Left colon (tissue), 2 donors: Measurements from ENCODE around the gene ASPG. TPM values are rescaled to one million over a fixed set of nuclear protein-coding genes. Genes with fewer than 3 reads are reported as not detected.

ENCODE experiments used
- ATAC-seq: fragments of 200-7000 bp; cut with Tn5 transposase; one replicate; pipeline ENCODE4 v1.9.1; 2020; ENCODE audit warnings: mild to moderate bottlenecking, moderate library complexity
- DNase-seq, 2 donors: peaks; one replicate each; pipeline ENCODE4 v3.0.0-alpha.2; 2020
- intact Hi-C, 2 donors: fragments of 100-400 bp; cut with DNase I in 1 of 2; cut with micrococcal nuclease in 1 of 2; formaldehyde crosslinking; loops; one replicate each; pipeline versions ENCODE4 v1.11.2 to v1.14.0; 2022; cut with DNase I, micrococcal nuclease
- long read RNA-seq: library from polyadenylated mRNA; unstranded; transcript quantifications from one replicate; pipeline ENCODE4 v2.0.0, GENCODE V29; 2021
- total RNA-seq, 2 donors: library from RNA; stranded (reverse); fragmentation: NEBNext Ultra II Directional; extraction: Animal tissue kit (Norgen Biotek cat#: 25700); gene quantifications; one replicate each; pipeline ENCODE4 v1.2.1, GENCODE V29; 2021
- donor health status: DM: no; HTN: no; CAD: no.
- donor health status: DM: yes; HTN: yes; CAD: no.

ASPG gene
- total RNA-seq: 10 to 100 TPM in 1 of 2 donors, 1 to 10 TPM in 1; 9.4 to 60.8 TPM
- long read RNA-seq, full-length matches to known transcripts: 16 of 61 reads
- long read RNA-seq, partial matches to known transcripts: 27 of 61 reads
- long read RNA-seq, other reads (novel, unspliced or antisense): 18 of 61 reads

- intact Hi-C loops: no loop called here
- DNase-seq: peak; percentile 56 to 80
- ATAC-seq: no peak
These were observed at the start of gene ASPG for GRCh38 chr14:104085032-104085888. Gene ASPG (plus strand): TSS chr14:104085700. CDS start chr14:104085771, 71 bp downstream.

DNA sequence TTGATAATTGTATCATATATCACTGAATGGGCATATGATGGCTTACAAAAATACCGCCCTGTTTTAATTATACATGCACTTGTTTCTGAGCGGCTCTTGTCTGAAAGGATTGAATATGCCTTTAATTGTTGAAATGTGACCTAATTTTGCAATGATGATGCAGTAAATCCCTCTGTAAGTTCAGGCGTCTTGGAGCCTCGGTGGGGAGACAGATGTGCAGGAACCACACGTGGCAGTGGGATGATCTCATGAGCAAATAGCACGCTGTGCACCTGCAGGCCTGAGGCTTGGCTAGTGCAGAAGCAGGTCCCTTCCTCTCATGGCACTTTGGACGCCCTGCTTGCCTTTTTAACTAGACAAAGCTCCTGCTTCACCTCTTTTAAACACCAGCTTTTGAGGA lies 49.3 kb upstream of the ASPG start:
- intact Hi-C loops: no loop called here
- DNase-seq: no peak
- no peak for ATAC-seq

DNA sequence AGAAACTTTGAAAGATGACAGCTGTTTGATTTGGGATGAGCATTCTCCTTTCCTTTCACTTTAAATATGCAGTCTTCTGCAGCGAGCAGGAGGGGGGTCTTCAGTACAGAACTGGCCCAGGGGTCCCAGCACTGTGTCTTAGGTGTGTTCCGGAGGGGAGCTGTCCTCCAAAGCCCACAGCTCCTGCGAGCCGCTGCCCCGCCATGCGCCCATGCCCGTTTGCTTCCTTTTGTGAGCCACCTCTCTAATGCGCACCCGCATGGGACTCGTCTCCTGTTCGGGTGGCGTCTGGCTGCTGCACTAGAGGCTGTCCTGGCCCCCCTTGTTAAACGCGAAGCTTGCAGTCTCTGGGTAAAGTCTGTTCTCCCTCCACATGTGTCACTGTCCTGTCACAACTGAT lies 48.4 kb upstream of the ASPG start:
- intact Hi-C loops: no loop called here
- DNase-seq (no peak), ATAC-seq (no peak)

DNA sequence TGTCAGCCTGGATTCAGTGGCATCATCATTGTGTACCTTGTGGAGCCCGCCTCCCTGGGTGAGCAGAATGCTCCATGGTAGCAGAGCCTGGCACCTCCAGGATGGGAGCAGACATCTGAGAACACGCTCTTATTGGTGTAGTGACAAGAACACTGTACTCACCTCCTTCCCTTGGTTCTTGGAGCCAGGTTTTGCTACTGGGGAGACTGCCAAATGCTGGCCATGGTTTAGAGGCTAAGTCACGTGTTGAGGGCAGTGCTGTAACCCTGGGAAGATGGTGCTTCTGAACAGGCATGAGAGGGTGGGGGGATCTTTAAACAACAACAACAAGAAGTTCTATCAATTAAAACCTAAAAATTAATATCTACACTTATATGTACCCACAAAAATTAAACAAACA lies 47.6 kb upstream of the ASPG start:
- DNase-seq (no peak), ATAC-seq (no peak)
- intact Hi-C loops: no loop called here

DNA sequence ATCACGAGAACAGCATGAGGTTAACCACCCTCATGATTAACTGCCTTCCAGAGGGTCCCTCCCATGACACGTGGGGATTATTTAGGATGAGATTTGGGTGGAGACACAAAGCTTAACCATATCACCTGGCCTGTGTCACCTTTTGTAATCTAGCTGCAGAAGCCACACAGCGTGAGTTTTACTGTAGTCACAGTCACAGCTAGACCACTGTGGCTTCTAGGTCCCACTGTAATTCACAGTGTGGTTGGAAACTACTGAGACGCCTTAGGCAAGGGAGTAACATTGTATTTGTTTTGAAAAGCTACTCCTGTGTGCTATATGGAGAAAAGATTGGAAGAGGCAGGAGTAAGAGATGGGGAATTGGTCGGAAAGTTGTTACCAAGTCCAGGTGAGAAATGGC lies 46.3 kb upstream of the ASPG start:
- no peak for DNase-seq
- ATAC-seq: no peak
- intact Hi-C loops: no loop called here

DNA sequence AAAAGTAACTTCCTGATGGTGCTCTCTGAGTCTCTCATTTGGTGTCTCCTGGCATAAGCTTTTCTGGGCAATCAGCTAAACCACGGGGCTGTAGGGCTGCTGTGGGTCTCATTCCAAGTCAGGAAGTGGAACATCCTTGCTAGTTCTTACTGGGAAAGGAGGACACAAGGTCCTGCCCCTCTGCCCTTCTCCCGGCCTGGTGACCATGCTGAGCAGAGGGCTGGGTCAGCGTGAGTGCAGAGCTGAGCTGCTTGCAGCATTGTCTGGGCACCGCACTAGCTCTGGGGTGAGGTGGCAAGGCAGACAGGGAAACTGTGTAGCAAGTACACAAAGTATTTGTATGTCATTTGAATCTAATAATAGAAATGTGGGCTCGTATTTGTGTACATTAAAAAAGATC lies 45.0 kb upstream of the ASPG start:
- no peak for DNase-seq
- ATAC-seq: no peak
- intact Hi-C loops: no loop called here

GRCh38 chr14:104041430-104042104 lies 43.9 kb upstream of the ASPG start:
- intact Hi-C loops: no loop called here
- DNase-seq: no peak

GRCh38 chr14:104044016-104044415 lies 41.5 kb upstream of the ASPG start:
- ATAC-seq (no peak), DNase-seq (no peak)
- intact Hi-C loops: no loop called here

More at GRCh38 chr14:104041430-104042104, 43.9 kb upstream of the ASPG start:
- no peak for ATAC-seq

DNA sequence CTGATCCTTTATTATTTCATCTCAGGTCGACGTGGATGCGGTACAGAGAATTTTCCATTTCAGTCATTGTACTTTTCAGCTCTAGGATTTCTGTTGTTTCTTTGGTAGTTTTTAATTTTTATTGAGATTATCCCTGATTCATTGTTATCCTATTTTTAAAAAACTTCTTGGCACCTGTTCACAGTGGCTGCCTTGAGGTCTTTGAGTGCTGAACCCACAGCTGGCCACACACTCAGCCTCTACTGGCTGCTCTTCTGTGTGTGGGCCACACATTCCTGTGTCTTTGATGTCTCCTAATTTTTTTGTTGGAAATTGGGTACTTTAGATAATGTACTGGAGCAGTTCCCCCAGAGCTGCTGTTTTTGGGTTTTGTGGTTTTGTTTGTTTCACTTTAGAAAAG lies 37.7 kb upstream of the ASPG start:
- intact Hi-C loops: no loop called here
- ATAC-seq: no peak
- DNase-seq: no peak

GRCh38 chr14:104048758-104049507 lies 36.6 kb upstream of the ASPG start:
- intact Hi-C loops: no loop called here
- ATAC-seq (no peak), DNase-seq (no peak)

GRCh38 chr14:104049576-104050240 lies 35.8 kb upstream of the ASPG start:
- intact Hi-C loops: no loop called here
- no peak for DNase-seq
- ATAC-seq: no peak

DNA sequence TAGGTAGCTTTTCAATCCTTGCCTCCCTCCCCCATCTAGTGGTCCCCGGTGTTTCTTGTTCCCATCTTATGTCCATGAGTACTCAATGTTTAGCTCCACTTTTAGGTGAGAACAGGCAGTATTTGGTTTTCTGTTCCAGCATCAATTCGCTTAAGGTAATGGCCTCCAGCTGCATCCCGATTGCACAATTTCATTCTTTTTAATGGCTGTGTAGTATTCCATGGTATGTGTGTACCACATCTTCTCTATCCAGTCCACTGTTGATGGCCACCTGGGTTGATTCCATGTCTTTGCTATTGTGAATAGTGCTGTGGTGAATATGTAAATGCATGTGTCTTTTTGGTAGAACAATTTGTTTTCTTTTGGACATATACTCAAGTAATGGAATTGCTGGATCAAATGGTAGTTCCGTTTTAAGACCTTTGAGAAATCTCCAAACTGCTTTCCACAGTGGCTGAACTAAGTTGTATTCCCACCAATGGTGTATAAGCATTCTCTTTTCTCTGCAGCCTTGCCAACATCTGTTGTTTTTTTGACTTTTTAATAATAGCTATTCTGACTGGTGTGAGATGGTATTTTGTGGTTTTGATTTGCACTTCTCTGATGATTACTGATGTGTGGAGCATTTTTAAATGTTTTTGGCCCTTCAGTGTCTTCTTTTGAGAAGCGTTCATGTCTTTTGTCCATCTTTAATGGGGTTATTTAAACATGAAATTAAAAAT lies 34.2 kb upstream of the ASPG start:
- ATAC-seq (no peak), DNase-seq (no peak)
- intact Hi-C loops: no loop called here

DNA sequence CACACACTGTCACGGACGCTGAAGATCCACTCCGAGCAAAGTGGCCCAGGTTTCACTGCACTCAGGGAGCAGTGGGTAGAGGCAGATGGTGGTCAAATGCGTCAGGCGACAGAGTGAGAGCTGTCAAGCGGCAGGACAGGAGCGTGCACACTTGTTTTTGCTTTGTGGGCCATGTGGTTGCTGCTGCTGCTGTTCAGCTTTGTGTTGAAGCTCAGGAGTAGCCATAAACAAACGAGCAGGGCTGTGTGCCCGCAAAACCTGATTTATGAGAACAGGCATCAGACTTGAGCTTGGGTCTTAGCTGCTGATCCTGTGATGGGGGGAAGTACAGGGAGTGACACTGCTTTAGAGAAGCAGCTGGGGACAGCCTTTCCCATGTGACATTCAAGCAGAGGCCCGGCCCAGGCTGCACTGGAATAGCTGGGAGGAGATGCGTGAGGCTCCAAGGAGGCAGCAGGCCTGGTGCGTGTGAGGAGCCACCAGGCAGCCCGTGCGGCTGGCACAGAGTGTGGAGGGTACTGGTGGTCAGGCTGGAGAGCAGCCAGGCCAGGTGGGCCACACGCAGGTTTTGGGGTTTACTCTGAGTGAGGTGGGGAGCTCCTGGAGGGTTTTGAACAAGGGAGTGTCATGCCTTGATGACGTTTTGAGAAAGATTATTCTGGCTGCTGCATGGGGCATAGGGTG lies 31.1 kb upstream of the ASPG start:
- DNase-seq: no peak
- intact Hi-C loops: no loop called here
- ATAC-seq: no peak

DNA sequence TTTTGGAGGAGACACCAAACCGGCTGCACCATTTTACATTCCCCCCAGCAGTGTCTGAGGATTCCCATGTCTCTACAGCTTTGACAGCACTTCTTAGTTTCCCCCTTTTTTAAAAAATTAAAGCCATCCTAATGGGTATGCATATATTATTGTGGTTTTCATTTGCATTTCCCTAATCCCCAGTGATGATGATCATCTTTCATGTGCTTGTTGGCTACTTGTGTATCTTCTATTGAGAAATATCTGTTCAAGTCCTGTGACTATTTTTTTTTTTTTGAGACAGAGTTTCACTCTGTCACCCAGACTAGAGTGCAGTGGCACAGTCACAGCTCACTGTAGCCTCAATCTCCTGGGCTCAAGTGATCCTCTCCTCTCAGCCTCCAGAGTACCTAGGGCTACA lies 23.2 kb upstream of the ASPG start:
- intact Hi-C loops: no loop called here
- ATAC-seq (no peak), DNase-seq (no peak)

GRCh38 chr14:104064003-104064402 lies 21.5 kb upstream of the ASPG start:
- intact Hi-C loops: no loop called here
- peak; percentile 66 for ATAC-seq
- no peak for DNase-seq

GRCh38 chr14:104066279-104066678 lies 19.2 kb upstream of the ASPG start:
- DNase-seq (no peak), ATAC-seq (no peak)
- intact Hi-C loops: no loop called here

DNA sequence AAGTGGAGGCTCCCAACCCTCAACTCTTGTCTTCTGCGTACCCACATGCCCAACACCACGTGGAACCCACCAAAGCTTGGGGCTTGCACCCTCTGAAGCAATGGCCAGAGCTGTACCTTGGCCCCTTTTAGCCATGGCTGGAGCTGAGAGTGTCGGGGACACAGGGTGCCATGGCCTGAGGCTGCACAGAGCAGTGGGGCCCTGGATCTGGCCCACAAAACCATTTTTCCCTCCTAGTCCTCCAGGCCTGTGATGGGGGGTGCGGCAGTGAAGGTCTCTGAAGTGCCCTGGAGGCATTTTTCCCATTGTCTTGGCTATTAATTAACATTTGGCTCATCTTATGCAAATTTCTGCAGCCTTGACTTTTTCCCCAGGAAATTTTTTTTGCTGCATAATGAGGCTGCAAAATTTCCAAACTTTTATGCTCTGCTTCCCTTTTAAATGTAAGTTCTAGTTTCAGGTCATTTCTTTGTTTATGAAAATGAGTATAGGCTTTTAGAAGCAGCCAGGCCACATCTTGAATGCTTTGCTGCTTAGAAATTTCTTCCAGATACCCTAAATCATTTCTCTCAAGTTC lies 18.7 kb upstream of the ASPG start:
- intact Hi-C loops: no loop called here
- DNase-seq (no peak), ATAC-seq (no peak)

DNA sequence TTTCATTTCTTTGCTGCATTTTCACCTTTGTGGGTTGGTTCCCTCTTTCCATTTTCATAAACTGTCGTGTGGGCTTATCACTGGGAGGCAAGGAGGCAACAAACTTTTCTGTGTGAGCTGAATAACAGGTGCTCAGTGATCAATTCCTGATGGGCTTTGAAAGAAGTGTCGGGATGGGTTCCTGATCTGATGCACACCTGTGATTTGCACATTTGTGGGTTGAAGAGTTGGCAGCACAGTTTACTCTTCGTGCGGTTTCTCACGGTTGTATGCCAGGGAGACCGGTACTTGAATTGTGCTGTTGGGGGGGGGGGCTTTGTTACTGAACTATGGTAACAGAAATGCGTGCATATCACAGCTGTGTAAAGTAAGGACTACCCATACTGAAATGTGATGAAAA lies 16.0 kb upstream of the ASPG start:
- intact Hi-C loops: no loop called here
- no peak for DNase-seq
- ATAC-seq: no peak
